K562 (cell line): ENCODE data around the gene COL9A3.

ENCODE experiments used
- HDAC2 ChIP-seq: fragments of 450-650 bp; IDR thresholded peaks from 2 replicates; pipeline ENCODE4 v1.6.1; 2016; ENCODE audit warnings: mild to moderate bottlenecking
- SMC3 ChIP-seq: conservative IDR thresholded peaks from 2 replicates; pipeline ENCODE4 v1.6.1; 2011; ENCODE audit warnings: low read depth, low read length, improper control_type of control experiment; ENCODE audit not compliant: insufficient read depth
- TCF7L2 ChIP-seq: fragments of 150-350 bp; IDR thresholded peaks from 2 replicates; pipeline ENCODE4 v1.6.1; 2016; ENCODE audit warnings: low read depth, mild to moderate bottlenecking, low read length, moderate library complexity
- TEAD2 ChIP-seq: fragments of 450-650 bp; IDR thresholded peaks from 2 replicates; pipeline ENCODE4 v1.6.1; 2016; ENCODE audit warnings: missing genetic modification characterization, control low read depth, missing compliant biosample characterization
- USF2 ChIP-seq: sonication (generic); formaldehyde crosslinking; IDR thresholded peaks from 2 replicates; pipeline ENCODE4 v1.5.0; 2020; ENCODE audit warnings: missing genetic modification reagents
- ZNF140 ChIP-seq: fragments of 250-450 bp; sonication (Bioruptor Pico); IDR thresholded peaks from 2 replicates; pipeline ENCODE4 v1.8.0; 2021; ENCODE audit warnings: moderate library complexity, mild to moderate bottlenecking, inconsistent platforms
- ZNF274 ChIP-seq: IDR thresholded peaks from 2 replicates; pipeline ENCODE4 v1.6.1; 2011; ENCODE audit warnings: low read depth, mild to moderate bottlenecking, low read length, moderate library complexity, borderline replicate concordance
- ZNF444 ChIP-seq: fragments of 250-450 bp; sonication (Bioruptor Pico); IDR thresholded peaks from 2 replicates; pipeline ENCODE4 v1.4.0; 2020; ENCODE audit warnings: mild to moderate bottlenecking, moderate library complexity
- ZNF655 ChIP-seq: fragments of 250-450 bp; sonication (Bioruptor Pico); IDR thresholded peaks from 2 replicates; pipeline ENCODE4 v1.5.0; 2021

- TF ChIP-seq ZNF655 (CRISPR knock-in tag) (no peak), ZNF444 (no peak), ZNF140 (CRISPR knock-in tag) (no peak), USF2 (CRISPR knock-in tag) (no peak), HDAC2 (no peak), SMC3 (no peak), ZNF274 (no peak), TCF7L2 (no peak), TEAD2 (tag) (no peak)
Observed at GRCh38 chr20:62889411-62889810, 72.6 kb downstream of the COL9A3 start.
